Stomach (tissue), 4 donors: ENCODE data around the gene ASAP2.

Source experiments
- CTCF ChIP-seq, 7 experiments: fragments of 450-650 bp in 4 of 7; fragments of 200-600 bp in 3 of 7; sonication (generic) in 3 of 7; IDR thresholded peaks; one replicate each; pipeline ENCODE4 v1.5.1; 2016 to 2019; ENCODE audit warnings: antibody characterized with exemption in 7 of 7, control low read depth in 2 of 7, mild to moderate bottlenecking in 1 of 7
- POLR2A ChIP-seq, 4 donors: fragments of 450-650 bp; IDR thresholded peaks; one replicate each; pipeline ENCODE4 v1.6.1; 2016; ENCODE audit warnings: antibody characterized with exemption in 4 of 4, control low read depth in 2 of 4, mild to moderate bottlenecking in 1 of 4, moderate library complexity in 1 of 4
- POLR2AphosphoS5 ChIP-seq, 3 donors: sonication (generic); formaldehyde crosslinking; IDR thresholded peaks; one replicate each; pipeline ENCODE4 v1.6.1; 2016; ENCODE audit warnings: antibody characterized with exemption in 3 of 3

GRCh38 chr2:9430316-9431293 lies 224.0 kb downstream of the ASAP2 start:
- TF ChIP-seq CTCF (IDR thresholded peaks at IDR 0.05) (no peak), POLR2A (IDR thresholded peaks at IDR 0.05) (no peak), POLR2AphosphoS5 (IDR thresholded peaks at IDR 0.05) (no peak)
